ENCODE results near the gene EXT2.

Gene EXT2

GRCh38 chr11:44057340-44057739 is 38.1 kb upstream of the EXT2 start:
- Histone ChIP-seq H3K36me3 (ENCODE audit: control insufficient read depth, low read length) (no peaks in the 10 kb centered on the region), H3K27me3 (ENCODE audit: control insufficient read depth, low read length) (peaks cover 3% of the 10 kb centered on the region; the same call in 1 of the 2 replicates), H3K79me2 (ENCODE audit: control insufficient read depth, low read length) (no peaks in the 10 kb centered on the region), H3K9me3 (ENCODE audit: control insufficient read depth, insufficient read depth, low read length) (no peaks in the 10 kb centered on the region), H3K4me3 (ENCODE audit: low read length) (no peak overlapping the region), H3K4me2 (ENCODE audit: low read length) (no peak overlapping the region), H3K4me1 (ENCODE audit: control insufficient read depth, low read length) (no peaks in the 10 kb centered on the region), H4K20me1 (ENCODE audit: control insufficient read depth, insufficient read depth, low read depth, low read length) (no peaks in the 10 kb centered on the region), H3F3A (ENCODE audit: control insufficient read depth, insufficient read depth) (no peaks in the 10 kb centered on the region), H3K9me2 (replicated peaks; ENCODE audit: control insufficient read depth, low read length) (no peaks in the 10 kb centered on the region), H3K27ac (ENCODE audit: low read depth, low read length) (no peak overlapping the region)
- no peak for TF ChIP-seq EZH2phosphoT487 (IDR thresholded peaks at IDR 0.05; ENCODE audit: borderline replicate concordance, low read length)
- TF ChIP-seq, protein P1, sequence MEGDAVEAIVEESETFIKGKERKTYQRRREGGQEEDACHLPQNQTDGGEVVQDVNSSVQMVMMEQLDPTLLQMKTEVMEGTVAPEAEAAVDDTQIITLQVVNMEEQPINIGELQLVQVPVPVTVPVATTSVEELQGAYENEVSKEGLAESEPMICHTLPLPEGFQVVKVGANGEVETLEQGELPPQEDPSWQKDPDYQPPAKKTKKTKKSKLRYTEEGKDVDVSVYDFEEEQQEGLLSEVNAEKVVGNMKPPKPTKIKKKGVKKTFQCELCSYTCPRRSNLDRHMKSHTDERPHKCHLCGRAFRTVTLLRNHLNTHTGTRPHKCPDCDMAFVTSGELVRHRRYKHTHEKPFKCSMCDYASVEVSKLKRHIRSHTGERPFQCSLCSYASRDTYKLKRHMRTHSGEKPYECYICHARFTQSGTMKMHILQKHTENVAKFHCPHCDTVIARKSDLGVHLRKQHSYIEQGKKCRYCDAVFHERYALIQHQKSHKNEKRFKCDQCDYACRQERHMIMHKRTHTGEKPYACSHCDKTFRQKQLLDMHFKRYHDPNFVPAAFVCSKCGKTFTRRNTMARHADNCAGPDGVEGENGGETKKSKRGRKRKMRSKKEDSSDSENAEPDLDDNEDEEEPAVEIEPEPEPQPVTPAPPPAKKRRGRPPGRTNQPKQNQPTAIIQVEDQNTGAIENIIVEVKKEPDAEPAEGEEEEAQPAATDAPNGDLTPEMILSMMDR (IDR thresholded peaks at IDR 0.05; ENCODE audit: low read depth, low read length, poor library complexity, severe bottlenecking) = no peak

- TF ChIP-seq EZH2phosphoT487 (IDR thresholded peaks at IDR 0.05; ENCODE audit: borderline replicate concordance, low read length) = no peak
- TF ChIP-seq, protein P1 (IDR thresholded peaks at IDR 0.05; ENCODE audit: low read depth, low read length, poor library complexity, severe bottlenecking) = no peak
- no peak overlapping the region for H3K27ac ChIP-seq (ENCODE audit: low read depth, low read length)
Measured at GRCh38 chr11:44058275-44058674, 37.2 kb upstream of the EXT2 start.

DNA sequence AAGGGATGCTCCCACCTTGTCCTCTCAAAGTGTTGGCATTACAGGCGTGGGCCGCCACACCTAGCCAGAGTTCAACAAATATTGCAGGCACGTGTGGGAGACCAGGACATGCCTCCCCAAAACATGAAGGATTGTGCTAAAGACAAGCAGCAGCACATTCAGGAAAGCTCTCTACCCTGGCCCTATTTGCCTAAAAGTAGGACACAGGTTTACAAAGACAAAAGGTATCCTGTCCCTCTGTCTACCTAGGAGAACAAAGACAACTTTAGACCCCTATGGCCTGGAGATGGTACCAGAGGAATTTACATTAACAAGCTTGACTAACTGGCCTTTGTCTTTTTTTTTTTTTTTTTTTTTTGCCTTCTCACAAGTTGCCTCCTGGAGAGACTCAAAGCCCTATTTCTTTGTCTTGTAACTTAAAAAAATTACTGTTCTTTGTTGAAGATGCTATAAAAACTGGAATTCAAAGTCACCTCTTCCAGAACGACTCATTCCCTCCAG is 30.3 kb upstream of the EXT2 start:
- Histone ChIP-seq H4K20me1 (ENCODE audit: control insufficient read depth, insufficient read depth, low read depth, low read length) (no peaks in the 10 kb centered on the region), H3K4me3 (ENCODE audit: low read length) (peak overlapping the region; percentile 71), H3K9me2 (replicated peaks; ENCODE audit: control insufficient read depth, low read length) (no peaks in the 10 kb centered on the region), H3K27ac (ENCODE audit: low read depth, low read length) (no peak overlapping the region), H3K27me3 (ENCODE audit: control insufficient read depth, low read length) (no peaks in the 10 kb centered on the region), H3K4me2 (ENCODE audit: low read length) (peak overlapping the region; percentile 77), H3K79me2 (ENCODE audit: control insufficient read depth, low read length) (no peaks in the 10 kb centered on the region), H3K9me3 (ENCODE audit: control insufficient read depth, insufficient read depth, low read length) (no peaks in the 10 kb centered on the region), H3K36me3 (ENCODE audit: control insufficient read depth, low read length) (no peaks in the 10 kb centered on the region), H3F3A (ENCODE audit: control insufficient read depth, insufficient read depth) (no peaks in the 10 kb centered on the region), H3K4me1 (ENCODE audit: control insufficient read depth, low read length) (peaks cover 18% of the 10 kb centered on the region)
- TF ChIP-seq, protein P1 (IDR thresholded peaks at IDR 0.05; ENCODE audit: low read depth, low read length, poor library complexity, severe bottlenecking) = no peak
- TF ChIP-seq EZH2phosphoT487 (IDR thresholded peaks at IDR 0.05; ENCODE audit: borderline replicate concordance, low read length) = no peak

More at GRCh38 chr11:44058275-44058674, 37.2 kb upstream of the EXT2 start:
- Histone ChIP-seq H3K4me2 (ENCODE audit: low read length) (no peak overlapping the region), H3K9me3 (ENCODE audit: control insufficient read depth, insufficient read depth, low read length) (no peaks in the 10 kb centered on the region), H4K20me1 (ENCODE audit: control insufficient read depth, insufficient read depth, low read depth, low read length) (no peaks in the 10 kb centered on the region), H3K4me3 (ENCODE audit: low read length) (no peak overlapping the region), H3K9me2 (replicated peaks; ENCODE audit: control insufficient read depth, low read length) (no peaks in the 10 kb centered on the region), H3K36me3 (ENCODE audit: control insufficient read depth, low read length) (no peaks in the 10 kb centered on the region), H3K27me3 (ENCODE audit: control insufficient read depth, low read length) (peaks cover 3% of the 10 kb centered on the region; the same call in 1 of the 2 replicates), H3K79me2 (ENCODE audit: control insufficient read depth, low read length) (no peaks in the 10 kb centered on the region), H3K4me1 (ENCODE audit: control insufficient read depth, low read length) (no peaks in the 10 kb centered on the region), H3F3A (ENCODE audit: control insufficient read depth, insufficient read depth) (no peaks in the 10 kb centered on the region)

Measured in DOHH2 (cell line).